OCI-M2 (cell line): ENCODE data around the gene CDC34.

Source experiments
- DNase-seq: peaks from one replicate; lab custom pipeline; 2025; ENCODE audit not compliant: unreplicated experiment; lab: John Stamatoyannopoulos, UW

CDC34 gene

GRCh38 chr19:531753-532560 is at the start of gene CDC34:
Gene CDC34, plus strand, starts transcription at chr19:531760. Its CDS starts 172 bp downstream, at chr19:531932.
- DNase-seq, result no peak

GRCh38 chr19:482186-483041 is 49.1 kb upstream of the CDC34 start:
- no peak for DNase-seq

GRCh38 chr19:483332-484072 is 48.1 kb upstream of the CDC34 start:
- DNase-seq, result no peak

GRCh38 chr19:484494-484893 is 47.1 kb upstream of the CDC34 start:
- DNase-seq, result no peak

GRCh38 chr19:485077-485476 is 46.5 kb upstream of the CDC34 start:
- DNase-seq, result no peak

GRCh38 chr19:485583-486236 is 45.9 kb upstream of the CDC34 start:
- no peak for DNase-seq

GRCh38 chr19:488505-489417 is 42.8 kb upstream of the CDC34 start:
- DNase-seq, result no peak

GRCh38 chr19:489418-490196 is 42.0 kb upstream of the CDC34 start:
- no peak for DNase-seq

- DNase-seq, result no peak
Observed at GRCh38 chr19:491146-491741, 40.3 kb upstream of the CDC34 start.

- DNase-seq, result no peak
Observed at GRCh38 chr19:492091-492531, 39.4 kb upstream of the CDC34 start.

- DNase-seq, result no peak
Observed at GRCh38 chr19:493391-494170, 38.0 kb upstream of the CDC34 start.

- DNase-seq, result no peak
Observed at GRCh38 chr19:494171-495080, 37.1 kb upstream of the CDC34 start.

- DNase-seq, result no peak
Observed at GRCh38 chr19:495081-495401, 36.5 kb upstream of the CDC34 start.

- DNase-seq, result no peak
Observed at GRCh38 chr19:495402-496111, 36.0 kb upstream of the CDC34 start.

GRCh38 chr19:496112-496665 is 35.4 kb upstream of the CDC34 start, which contains the start of gene MADCAM1:
Gene MADCAM1, plus strand, starts transcription at chr19:496486. Its CDS starts 14 bp downstream, at chr19:496500.
- no peak for DNase-seq

GRCh38 chr19:496986-497385 is 34.6 kb upstream of the CDC34 start:
- no peak for DNase-seq
